GM19452 (cell line): ENCODE results near the gene PROP1.
"Not testable (repeated sequence)": the region's sequence is repeated elsewhere in the genome, so short reads cannot be mapped to it uniquely, and the experiment has no call there.

ENCODE experiments used
- ATAC-seq: cut with Tn5 transposase; IDR thresholded peaks from one replicate; pipeline ENCODE4 v1.9.1; 2021; ENCODE audit not compliant: unreplicated experiment

Gene PROP1

GRCh38 chr5:177945601-177946283, 50.3 kb downstream of the PROP1 start:
- not testable (repeated sequence) for ATAC-seq

- ATAC-seq, result not testable (repeated sequence)
Measured at GRCh38 chr5:177945145-177945544, 50.9 kb downstream of the PROP1 start.

GRCh38 chr5:177943805-177944736, 52.0 kb downstream of the PROP1 start:
- ATAC-seq, result peak; percentile 61

- ATAC-seq, result not testable (repeated sequence)
Measured at GRCh38 chr5:177942896-177943295, 53.1 kb downstream of the PROP1 start.
